T47D (cell line): ENCODE data around the gene MUC12.
A peak's percentile ranks its signal among the peaks of the same experiment; 100 is the strongest.
"Not testable (repeated sequence)": the region's sequence is repeated elsewhere in the genome, so short reads cannot be mapped to it uniquely, and the experiment has no call there.

Source experiments
- DNase-seq, 2 experiments: peaks; one replicate each; pipeline versions ENCODE4 v3.0.0 to v3.0.0-alpha.2; 2011 to 2012; ENCODE audit warnings: low read depth in 1 of 2, low spot score in 1 of 2
- JUND ChIP-seq: IDR thresholded peaks from 2 replicates; pipeline ENCODE4 v1.6.1; 2012; ENCODE audit warnings: low read depth
- in situ Hi-C: cut with HindIII; loops from 2 replicates; pipeline ENCODE4 v1.10.0; 2016; ENCODE audit warnings: low sequenced_read_pairs, low pct_unique_long_range_greater_than_20kb

Gene MUC12, protein sequence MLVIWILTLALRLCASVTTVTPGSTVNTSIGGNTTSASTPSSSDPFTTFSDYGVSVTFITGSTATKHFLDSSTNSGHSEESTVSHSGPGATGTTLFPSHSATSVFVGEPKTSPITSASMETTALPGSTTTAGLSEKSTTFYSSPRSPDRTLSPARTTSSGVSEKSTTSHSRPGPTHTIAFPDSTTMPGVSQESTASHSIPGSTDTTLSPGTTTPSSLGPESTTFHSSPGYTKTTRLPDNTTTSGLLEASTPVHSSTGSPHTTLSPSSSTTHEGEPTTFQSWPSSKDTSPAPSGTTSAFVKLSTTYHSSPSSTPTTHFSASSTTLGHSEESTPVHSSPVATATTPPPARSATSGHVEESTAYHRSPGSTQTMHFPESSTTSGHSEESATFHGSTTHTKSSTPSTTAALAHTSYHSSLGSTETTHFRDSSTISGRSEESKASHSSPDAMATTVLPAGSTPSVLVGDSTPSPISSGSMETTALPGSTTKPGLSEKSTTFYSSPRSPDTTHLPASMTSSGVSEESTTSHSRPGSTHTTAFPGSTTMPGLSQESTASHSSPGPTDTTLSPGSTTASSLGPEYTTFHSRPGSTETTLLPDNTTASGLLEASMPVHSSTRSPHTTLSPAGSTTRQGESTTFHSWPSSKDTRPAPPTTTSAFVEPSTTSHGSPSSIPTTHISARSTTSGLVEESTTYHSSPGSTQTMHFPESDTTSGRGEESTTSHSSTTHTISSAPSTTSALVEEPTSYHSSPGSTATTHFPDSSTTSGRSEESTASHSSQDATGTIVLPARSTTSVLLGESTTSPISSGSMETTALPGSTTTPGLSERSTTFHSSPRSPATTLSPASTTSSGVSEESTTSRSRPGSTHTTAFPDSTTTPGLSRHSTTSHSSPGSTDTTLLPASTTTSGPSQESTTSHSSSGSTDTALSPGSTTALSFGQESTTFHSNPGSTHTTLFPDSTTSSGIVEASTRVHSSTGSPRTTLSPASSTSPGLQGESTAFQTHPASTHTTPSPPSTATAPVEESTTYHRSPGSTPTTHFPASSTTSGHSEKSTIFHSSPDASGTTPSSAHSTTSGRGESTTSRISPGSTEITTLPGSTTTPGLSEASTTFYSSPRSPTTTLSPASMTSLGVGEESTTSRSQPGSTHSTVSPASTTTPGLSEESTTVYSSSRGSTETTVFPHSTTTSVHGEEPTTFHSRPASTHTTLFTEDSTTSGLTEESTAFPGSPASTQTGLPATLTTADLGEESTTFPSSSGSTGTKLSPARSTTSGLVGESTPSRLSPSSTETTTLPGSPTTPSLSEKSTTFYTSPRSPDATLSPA (N-terminal part only)

DNA sequence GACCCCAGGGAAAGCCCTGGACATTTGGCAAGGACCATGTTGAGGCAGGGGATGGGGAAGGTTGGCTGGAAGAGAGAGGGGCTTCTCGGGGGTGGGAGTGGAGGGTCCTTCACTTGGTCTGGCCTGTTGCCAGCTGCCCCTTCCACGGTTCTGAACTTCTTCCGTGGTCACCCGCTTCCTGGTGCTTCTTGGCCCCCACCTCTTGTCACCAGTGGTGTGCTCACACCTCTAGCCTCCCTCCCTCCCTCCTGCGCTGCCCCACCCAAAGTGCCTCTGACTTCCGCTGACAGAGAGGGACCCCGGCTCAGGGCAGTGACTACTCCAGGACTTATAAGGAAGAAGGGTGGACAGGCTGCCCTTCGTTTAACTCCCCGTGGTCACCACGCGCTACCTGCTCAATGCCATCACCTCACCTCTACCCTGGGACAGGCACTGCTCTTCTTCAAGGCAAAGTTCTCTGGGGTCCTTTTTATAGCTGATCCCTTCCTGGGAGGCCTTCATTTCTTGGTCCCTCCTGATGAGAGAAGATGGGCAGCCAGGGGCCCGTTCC is at the start of gene MUC12:
MUC12 (plus strand) TSS at position 500 of the 550 bp plus-strand sequence. CDS start 58 bp downstream, outside the sequence.
- no peak for DNase-seq
- no peak for TF ChIP-seq JUND
- in situ Hi-C loops = no loop called here

DNA sequence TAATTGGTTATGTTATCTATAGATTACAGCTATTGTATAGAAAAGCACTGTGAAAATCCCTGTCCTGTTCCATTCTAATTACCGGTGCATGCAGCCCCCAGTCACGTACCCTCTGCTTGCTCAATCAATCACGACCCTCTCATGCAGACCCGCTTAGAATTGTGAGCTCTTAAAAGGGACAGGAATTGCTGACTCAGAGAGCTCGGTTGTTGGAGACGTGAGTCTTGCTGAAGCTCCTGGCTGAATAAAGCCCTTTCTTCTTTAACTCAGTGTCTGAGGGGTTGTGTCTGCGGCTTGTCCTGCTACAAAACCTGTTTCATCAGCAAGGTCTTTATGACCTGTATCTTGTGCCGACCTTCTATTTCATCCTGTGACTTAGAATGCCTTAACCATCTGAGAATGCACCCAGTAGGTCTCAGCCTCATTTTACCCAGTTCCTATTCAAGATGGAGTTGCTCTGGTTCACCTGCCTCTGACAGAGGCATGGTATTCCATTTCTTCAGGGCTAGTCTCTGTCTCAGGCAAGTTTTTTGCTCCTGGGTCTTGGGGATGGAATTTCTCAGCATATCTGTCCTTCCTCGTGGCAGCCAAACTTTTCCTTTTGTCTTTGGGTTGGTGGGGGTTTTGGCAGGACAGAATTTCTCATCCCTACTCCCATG is 49.5 kb upstream of the MUC12 start:
- DNase-seq, in situ Hi-C loops: not testable (repeated sequence)

GRCh38 chr7:100921039-100921438 is 48.3 kb upstream of the MUC12 start:
- in situ Hi-C loops = no loop called here
- TF ChIP-seq JUND = no peak
- no peak for DNase-seq

DNA sequence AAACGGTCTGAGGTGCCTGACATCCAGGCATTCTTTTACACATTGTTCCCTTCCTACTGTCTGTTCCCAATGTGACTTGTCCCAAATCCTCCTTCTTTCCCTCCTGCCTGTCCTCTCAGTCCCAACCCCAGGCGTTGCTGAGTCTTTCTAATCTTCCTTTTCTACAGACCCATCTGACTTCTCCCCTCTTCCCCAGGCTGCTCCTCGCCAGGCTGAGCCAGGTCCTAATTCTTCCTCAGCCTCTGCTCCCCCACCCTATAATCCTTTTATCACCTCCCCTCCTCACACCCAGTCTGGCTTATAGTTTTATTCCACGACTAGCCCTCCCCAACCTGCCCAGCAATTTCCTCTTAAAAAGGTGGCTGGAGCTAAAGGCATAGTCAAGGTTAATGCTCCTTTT is 45.7 kb upstream of the MUC12 start:
- in situ Hi-C loops, DNase-seq: not testable (repeated sequence)

- in situ Hi-C loops = no loop called here
- DNase-seq = no peak
Observed at GRCh38 chr7:100929808-100930174, 39.6 kb upstream of the MUC12 start.

DNA sequence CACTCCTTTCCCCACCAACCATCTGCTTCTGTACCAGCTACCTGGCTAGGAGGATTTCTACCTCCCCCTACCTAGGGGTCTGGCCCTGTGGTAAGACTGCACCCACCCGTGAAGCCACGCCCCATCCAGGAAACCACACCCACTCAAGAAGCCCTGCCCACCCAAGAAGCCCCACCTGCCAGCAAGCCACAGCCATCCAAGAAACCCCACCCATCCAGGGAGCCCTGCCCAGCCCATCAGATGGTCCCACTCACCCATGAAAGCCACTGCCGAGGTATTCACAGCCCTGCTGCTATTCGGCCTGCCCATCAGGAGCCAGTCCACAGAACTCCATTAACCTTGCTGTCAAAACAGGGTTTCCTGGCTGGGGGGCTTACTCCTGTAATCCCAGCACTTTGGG is 35.6 kb upstream of the MUC12 start:
- in situ Hi-C loops = no loop called here
- no peak for TF ChIP-seq JUND
- no peak for DNase-seq

More at GRCh38 chr7:100929808-100930174, 39.6 kb upstream of the MUC12 start:
- TF ChIP-seq JUND = no peak

DNA sequence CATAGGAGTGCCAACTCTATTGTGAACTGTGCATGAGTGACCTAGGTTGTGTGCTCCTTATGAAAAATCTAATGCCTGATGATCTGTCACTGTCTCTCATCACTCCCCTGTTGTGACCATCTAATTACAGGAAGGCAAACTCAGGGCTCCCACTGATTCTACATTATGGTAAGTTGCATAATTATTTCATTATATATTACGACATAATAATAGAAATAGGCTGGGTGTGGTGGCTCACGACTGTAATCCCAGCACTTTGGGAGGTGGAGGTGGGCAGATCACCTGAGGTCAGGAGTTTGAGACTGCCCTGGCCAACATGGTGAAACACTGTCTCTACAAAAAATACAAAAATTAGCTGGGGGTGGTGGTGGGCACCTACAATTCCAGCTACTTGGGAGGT is 34.0 kb upstream of the MUC12 start:
- in situ Hi-C loops, DNase-seq: not testable (repeated sequence)

DNA sequence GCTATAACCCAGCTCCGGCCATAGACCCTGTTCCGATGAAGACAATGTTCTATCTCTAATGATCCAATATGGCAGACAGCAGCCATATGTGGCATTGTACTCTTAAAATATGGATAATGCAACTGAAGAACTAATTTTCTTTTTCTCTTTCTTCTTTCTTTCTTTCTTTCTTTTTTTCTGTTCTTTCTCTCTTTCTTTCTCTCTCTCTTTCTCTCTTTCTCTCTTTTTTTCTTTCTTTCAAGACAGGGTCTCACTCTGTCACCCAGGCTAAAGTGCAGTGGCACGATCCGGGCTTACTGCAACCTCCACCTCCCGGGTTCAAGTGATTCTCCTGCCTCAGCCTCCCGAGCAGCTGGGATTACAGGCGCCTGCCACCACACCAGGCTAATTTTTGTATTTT is 33.2 kb upstream of the MUC12 start:
- in situ Hi-C loops, DNase-seq: not testable (repeated sequence)

GRCh38 chr7:100942045-100942774 is 27.2 kb upstream of the MUC12 start:
- in situ Hi-C loops = no loop called here
- no peak for TF ChIP-seq JUND
- DNase-seq = peak in 1 of 2 experiments; percentile 36

- DNase-seq = no peak
- TF ChIP-seq JUND = no peak
- in situ Hi-C loops = no loop called here
Observed at GRCh38 chr7:100943693-100944092, 25.7 kb upstream of the MUC12 start.

- no peak for TF ChIP-seq JUND
- in situ Hi-C loops = no loop called here
- no peak for DNase-seq
Observed at GRCh38 chr7:100944138-100944537, 25.2 kb upstream of the MUC12 start.
